HG02571 (cell line): ENCODE results near the gene COX4I1.

ENCODE experiments used
- ATAC-seq: cut with Tn5 transposase; IDR thresholded peaks from one replicate; pipeline ENCODE4 v1.9.1; 2021; ENCODE audit warnings: mild to moderate bottlenecking, moderate library complexity; ENCODE audit not compliant: unreplicated experiment

The COX4I1 gene

DNA sequence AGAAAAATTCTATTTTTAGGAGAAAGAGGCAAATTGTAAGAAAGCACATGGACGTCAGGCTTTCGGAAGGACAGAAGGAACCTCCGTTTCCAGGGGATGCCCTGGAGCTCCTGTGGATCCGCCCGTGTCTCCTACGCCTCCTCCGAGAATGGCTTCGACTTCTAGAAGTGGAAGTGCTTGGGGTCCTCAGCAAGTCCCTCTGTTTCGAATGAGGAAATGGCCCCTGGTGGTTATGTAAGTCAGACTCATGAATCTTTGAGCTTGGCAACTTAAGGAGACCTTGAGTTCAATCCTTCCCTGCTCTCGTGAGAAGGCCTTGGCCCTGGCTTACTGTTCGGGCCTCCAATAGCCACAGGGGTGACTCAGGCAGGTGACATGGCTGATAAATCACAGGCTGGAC is 38.9 kb downstream of the COX4I1 start:
- no peak for ATAC-seq

- no peak for ATAC-seq
These were observed 39.5 kb downstream of the COX4I1 start for GRCh38 chr16:85838876-85839585.

- ATAC-seq: no peak
These were observed 40.3 kb downstream of the COX4I1 start for GRCh38 chr16:85839681-85840240.

GRCh38 chr16:85840395-85840794 is 40.9 kb downstream of the COX4I1 start:
- no peak for ATAC-seq

- ATAC-seq: no peak
These were observed 41.3 kb downstream of the COX4I1 start for GRCh38 chr16:85840801-85841200.

GRCh38 chr16:85842435-85842834 is 42.9 kb downstream of the COX4I1 start:
- no peak for ATAC-seq

DNA sequence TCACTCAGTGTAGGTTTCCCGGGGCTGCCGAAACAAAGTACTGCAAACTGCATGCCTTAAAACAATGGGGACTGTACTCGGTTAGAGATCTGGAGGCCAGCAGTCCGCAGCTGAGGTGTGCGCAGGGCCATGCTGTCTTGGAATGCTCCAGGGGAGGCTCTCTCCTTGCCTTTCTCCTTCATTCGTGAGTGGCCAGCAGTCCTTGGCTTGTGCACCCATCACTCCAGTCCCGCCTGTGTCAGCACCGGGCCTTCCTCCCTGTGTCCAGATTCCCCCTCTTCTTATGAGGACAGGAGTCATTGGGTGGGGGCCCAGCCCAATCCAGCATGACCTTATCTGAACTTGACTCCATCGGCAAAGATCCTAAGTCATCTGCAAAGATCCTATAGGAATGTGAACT is 43.4 kb downstream of the COX4I1 start:
- ATAC-seq: no peak

GRCh38 chr16:85843471-85844168 is 44.1 kb downstream of the COX4I1 start:
- ATAC-seq: no peak

DNA sequence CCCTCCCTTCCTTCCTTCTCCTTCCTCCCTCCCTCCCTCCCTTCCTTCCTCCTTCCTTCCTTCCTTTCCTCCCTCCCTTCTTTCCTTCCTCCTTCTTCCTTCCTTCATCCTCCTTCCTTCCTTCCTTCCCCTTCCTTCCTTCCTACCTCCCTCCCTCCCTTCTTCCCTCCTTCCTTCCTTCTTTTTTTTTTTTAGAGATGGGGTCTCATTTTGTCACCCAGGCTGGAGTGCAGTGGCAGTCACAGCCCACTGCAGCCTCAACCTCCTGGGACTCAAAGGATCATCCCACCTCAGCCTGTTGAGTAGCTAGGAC is 44.6 kb downstream of the COX4I1 start:
- ATAC-seq: no peak

DNA sequence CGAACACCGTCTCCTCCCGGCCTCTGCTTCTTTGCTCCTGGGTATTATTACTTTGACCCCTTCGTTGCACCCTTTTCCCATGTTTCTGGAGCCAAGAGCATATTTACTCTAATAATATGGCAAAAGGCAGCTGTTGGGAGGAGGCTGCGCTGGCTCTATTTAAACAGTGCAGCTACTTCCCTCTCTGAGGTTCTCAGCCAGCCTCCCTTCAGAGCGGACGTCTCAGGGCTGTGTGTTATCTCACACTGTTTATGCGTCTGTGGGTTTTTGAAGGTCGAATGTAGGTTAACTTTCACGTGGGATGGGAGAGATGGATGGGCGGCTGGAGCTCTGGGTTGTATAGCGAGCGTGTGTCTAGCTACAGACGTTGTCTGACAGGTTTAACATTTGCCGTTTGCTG is 45.3 kb downstream of the COX4I1 start:
- no peak for ATAC-seq

GRCh38 chr16:85845266-85845665 is 45.8 kb downstream of the COX4I1 start:
- no peak for ATAC-seq

DNA sequence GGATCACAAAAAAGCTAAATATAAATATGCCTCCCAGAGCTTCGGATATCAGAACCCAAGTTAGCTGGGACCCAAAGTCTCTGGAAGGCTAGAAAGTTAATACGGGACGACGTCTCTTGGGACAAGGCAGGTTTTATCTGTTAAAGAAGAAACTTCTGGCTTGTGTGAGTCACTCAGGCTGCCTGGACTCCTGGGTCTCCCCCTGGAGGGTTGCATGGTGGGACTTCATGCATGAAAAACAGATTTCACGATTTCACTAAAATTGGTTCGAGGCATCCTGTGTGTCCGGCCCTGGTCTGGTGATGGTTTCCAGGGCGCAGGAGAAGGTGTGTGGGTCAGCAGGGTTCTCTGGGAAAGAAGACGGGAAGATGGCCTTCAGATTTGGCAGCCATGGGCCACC is 47.0 kb downstream of the COX4I1 start:
- ATAC-seq: no peak

DNA sequence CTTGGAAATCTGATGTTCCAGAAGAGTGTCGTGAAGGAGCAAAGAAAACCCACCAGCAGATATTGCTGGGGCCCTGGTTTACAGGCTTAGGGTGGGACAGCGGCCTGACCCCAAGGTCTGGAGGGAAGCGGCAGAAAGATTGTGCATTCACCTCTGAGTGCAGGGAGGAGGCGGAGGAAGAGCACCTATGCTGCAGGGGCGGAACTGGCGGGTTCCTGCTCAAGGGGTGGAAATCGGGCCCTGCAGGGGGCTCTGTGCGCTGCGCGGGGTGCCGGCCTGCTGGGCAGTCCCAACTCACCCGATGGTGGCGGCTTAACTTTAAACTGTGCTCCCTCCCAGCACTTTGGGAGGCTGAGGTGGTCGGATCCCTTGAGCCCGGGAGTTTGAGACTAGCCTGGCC is 47.5 kb downstream of the COX4I1 start:
- ATAC-seq: no peak

- no peak for ATAC-seq
These were observed 48.4 kb downstream of the COX4I1 start for GRCh38 chr16:85847681-85848601.

DNA sequence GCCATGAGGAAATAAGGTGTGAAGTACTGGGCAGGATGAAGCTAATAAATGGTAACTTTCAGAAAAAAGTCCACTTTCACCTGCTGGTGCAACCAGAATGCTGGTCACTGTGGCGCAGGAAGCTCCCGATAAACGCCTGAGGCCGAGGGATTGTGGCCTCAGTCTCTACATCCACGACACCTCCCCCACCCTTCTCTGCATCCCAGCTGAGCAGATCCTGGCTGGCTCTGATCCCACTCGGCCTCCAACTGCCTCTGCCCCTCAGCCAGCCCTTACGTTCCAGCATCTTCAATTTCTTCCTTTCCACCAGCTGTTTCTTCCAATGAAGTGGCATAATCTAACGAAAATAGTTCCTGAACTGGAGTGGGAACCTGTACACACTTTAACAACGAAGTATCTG is 49.5 kb downstream of the COX4I1 start:
- ATAC-seq: no peak

- no peak for ATAC-seq
These were observed 49.9 kb downstream of the COX4I1 start for GRCh38 chr16:85849388-85849787.

DNA sequence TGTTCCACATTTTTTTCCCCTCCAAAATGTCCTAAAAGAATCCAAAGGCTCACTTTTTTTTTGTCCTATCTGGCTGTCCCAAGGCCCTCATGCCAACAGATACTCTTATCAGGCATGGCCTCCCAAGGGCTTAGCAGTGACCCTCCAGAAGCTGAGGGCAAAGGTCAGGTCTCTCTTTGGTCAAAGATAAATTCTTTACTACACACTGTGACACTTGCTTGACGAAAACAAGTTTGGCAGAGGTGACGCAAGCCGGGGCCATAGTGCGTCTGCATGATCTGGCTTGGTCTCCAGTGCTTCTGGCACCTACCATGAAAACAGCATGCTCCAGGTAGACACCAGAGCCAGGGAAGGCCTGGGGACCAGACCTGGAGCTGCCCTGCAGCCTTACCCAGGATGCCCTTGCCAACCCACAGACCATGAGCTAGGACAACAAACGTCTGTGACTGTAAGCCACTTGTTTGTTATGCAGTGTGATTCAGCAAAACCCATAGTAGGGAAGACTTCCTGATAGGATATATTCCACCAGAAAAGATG is 50.9 kb downstream of the COX4I1 start:
- no peak for ATAC-seq

GRCh38 chr16:85851034-85851785 is 51.7 kb downstream of the COX4I1 start:
- ATAC-seq: no peak

DNA sequence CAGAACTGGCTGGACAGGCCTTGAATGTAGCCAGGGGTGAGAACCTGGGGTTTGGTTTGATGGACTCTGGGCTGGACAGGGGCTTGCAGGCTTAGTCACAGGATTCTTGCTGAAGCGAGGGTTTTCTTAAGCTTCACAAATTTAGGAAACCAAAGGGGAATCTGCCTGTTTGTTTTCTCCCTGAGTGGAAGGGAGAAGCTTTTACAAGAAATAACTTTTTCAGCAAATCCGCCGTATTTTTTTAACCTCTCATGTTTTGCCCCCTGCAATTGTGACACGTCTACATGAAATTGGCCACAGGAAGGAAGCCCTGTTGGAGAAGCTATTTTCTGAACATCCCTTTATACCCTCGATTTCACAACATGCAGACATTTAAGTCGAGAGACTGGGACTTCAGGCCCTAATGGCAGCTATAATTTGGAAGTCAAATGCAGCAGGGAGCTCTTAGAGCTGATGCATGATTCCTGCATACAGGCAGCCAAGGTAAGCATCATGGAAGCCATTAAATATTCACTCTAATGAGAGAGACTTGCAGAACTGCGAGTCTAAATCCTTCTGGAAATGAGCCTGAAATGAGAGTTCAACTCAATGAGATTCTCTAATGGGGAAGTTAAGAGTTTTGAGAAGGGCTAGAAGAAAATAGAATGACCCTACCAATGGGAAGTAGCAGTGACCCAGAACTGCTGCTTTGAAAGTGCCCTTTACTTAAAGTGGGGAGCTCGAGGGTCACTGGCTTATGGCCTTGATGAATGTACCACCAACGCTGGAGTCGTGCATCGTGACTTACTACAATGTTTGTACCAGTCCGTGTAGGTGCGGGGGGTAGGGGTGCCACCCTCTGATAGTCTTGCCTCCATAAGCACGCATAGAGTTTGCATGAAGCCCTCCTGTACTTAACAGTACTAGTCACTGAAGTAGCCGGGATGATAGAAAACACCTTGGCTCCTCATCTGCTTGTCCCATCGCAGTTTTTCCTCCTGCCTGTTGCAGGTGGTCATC is 54.4 kb downstream of the COX4I1 start:
- ATAC-seq: no peak
